Measurements from ENCODE around the gene SLC6A9. TPM values are rescaled to one million over a fixed set of nuclear protein-coding genes. Genes with fewer than 3 reads are reported as not detected.

Gene SLC6A9
- total RNA-seq, 1 donor from 2014 or later = 24.3 TPM

- peak overlapping the region; percentile 72 for H3K27ac ChIP-seq
- H3K9me3 ChIP-seq = no peaks in the 10 kb centered on the region
- peak overlapping the region; percentile 68 to 92 for H3K4me3 ChIP-seq
- intact Hi-C loops (cut with DNase I) = no loop called here
- H3K36me3 ChIP-seq = peaks cover 0 to 17% of the 10 kb centered on the region in 2 donors
- DNase-seq (ENCODE audit: extremely low spot score in 2 of 2) = no peak
- H3K27me3 ChIP-seq = no peaks in the 10 kb centered on the region
- TF ChIP-seq CTCF (IDR thresholded peaks at IDR 0.05) = no peak
- no peak for TF ChIP-seq POLR2AphosphoS5 (IDR thresholded peaks at IDR 0.05; ENCODE audit: insufficient read depth in 1 of 2, low read depth in 1 of 2)
- no peak for TF ChIP-seq POLR2A (IDR thresholded peaks at IDR 0.05)
- H3K4me1 ChIP-seq = peaks cover 58% of the 10 kb centered on the region
Measured at GRCh38 chr1:43979528-43980254, 51.6 kb downstream of the SLC6A9 start.

DNA sequence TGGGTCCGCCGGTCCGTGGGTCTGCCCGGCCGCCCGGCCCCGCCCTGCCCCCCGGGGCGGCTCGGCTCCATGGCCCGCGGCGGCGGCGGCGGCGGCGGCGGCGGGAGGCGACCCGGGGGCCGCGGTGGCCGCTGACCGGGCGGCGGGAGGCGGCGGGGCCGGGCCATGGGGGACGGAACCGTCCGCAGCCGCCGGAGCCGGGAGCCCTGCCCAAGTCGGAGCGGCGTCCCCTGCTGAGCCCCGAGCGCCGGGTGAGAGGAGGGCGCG, 52.1 kb downstream of the SLC6A9 start:
- peaks cover 0 to 14% of the 10 kb centered on the region in 2 donors for H3K36me3 ChIP-seq

DNA sequence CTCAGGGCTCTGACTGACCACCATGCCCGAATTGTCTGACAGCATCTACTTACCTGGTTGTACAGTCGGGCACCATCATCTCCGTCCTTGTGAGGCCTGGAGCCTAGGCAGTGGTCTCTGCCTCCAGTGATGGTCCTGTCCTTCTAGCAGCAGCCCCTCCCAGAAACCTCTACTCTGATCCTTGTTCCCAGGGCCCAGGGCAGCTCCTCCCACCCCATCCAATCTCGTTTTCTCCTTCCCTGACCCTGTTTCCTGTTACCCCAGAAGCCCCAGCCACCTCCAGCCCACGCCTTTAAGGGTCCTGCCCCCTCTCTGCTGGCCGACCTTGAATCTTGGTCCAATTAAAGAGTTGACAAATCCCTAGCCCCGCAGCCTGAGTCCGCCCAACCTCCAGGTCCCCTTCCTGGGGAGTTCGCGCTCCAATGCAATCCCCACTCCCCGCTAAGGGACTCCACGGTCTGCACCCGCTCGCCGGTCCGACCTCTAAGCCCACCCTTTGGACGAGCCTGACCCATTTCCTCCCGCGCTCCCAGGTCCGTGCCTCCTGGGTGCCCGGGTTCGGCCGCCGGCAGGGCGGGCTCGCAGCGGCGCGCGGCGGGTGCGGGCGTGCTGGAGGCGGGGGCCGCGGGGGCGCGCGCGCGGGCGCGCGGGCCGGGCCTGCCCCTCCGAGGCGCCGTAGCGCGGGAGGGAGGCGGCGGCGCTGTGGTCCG, 52.6 kb downstream of the SLC6A9 start, which contains the start of gene B4GALT2:
B4GALT2 (plus strand) TSS at position 660 of the 710 bp plus-strand sequence. CDS start 1,951 bp downstream, outside the sequence.
- no peak for TF ChIP-seq CTCF (IDR thresholded peaks at IDR 0.05)
- TF ChIP-seq POLR2A (IDR thresholded peaks at IDR 0.05) = no peak
- no peak for TF ChIP-seq POLR2AphosphoS5 (IDR thresholded peaks at IDR 0.05; ENCODE audit: insufficient read depth in 1 of 2, low read depth in 1 of 2)
- intact Hi-C loops (cut with DNase I) = no loop called here
- no peak for DNase-seq (ENCODE audit: extremely low spot score in 2 of 2)
- Histone ChIP-seq H3K36me3 (peaks cover 0 to 11% of the 10 kb centered on the region in 2 donors), H3K27me3 (no peaks in the 10 kb centered on the region), H3K4me3 (peak within 1 kb of the TSS; percentile 68 to 92), H3K27ac (peak within 1 kb of the TSS; percentile 72), H3K9me3 (no peaks in the 10 kb centered on the region), H3K4me1 (peaks cover 67% of the 10 kb centered on the region)

More for the DNA sequence above, 52.1 kb downstream of the SLC6A9 start:
- intact Hi-C loops (cut with DNase I) = no loop called here
- peak overlapping the region; percentile 68 to 92 for H3K4me3 ChIP-seq
- peaks cover 62% of the 10 kb centered on the region for H3K4me1 ChIP-seq
- DNase-seq (ENCODE audit: extremely low spot score in 2 of 2) = no peak
- peak overlapping the region; percentile 72 for H3K27ac ChIP-seq
- H3K27me3 ChIP-seq = no peaks in the 10 kb centered on the region
- TF ChIP-seq POLR2A (IDR thresholded peaks at IDR 0.05) (no peak), CTCF (IDR thresholded peaks at IDR 0.05) (no peak), POLR2AphosphoS5 (IDR thresholded peaks at IDR 0.05; ENCODE audit: insufficient read depth in 1 of 2, low read depth in 1 of 2) (no peak)
- H3K9me3 ChIP-seq = no peaks in the 10 kb centered on the region

DNA sequence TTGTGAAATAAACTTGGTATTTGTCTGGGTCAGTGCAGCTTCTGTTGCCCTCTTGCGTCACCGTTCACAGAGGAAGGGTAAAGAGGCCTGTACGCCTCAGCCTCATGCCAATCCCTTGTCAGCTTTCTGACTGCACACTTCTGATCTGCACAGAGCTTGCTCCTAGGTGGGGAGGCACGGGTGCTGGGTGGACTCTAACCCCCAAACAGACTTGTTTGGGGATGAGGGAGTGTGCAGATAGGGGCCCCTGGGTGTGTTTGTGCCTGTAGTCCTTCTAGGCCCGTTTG, 53.1 kb downstream of the SLC6A9 start:
- Histone ChIP-seq H3K27ac (no peak overlapping the region), H3K9me3 (no peaks in the 10 kb centered on the region), H3K36me3 (peaks cover 0 to 11% of the 10 kb centered on the region in 2 donors), H3K27me3 (no peaks in the 10 kb centered on the region), H3K4me1 (peaks cover 67% of the 10 kb centered on the region), H3K4me3 (peak overlapping the region in 1 of 2 donors; percentile 44)
- intact Hi-C loops (cut with DNase I) = no loop called here
- DNase-seq (ENCODE audit: extremely low spot score in 2 of 2) = no peak
- TF ChIP-seq POLR2A (IDR thresholded peaks at IDR 0.05) (no peak), CTCF (IDR thresholded peaks at IDR 0.05) (no peak), POLR2AphosphoS5 (IDR thresholded peaks at IDR 0.05; ENCODE audit: insufficient read depth in 1 of 2, low read depth in 1 of 2) (no peak)
